ENCODE data around the gene DHX29. TPM values are rescaled to one million over a fixed set of nuclear protein-coding genes. Genes with fewer than 3 reads are reported as not detected.

The DHX29 gene
- total and polyA plus RNA-seq, 2 experiments from 2014 or later = 17.2 to 40.4 TPM

DNA sequence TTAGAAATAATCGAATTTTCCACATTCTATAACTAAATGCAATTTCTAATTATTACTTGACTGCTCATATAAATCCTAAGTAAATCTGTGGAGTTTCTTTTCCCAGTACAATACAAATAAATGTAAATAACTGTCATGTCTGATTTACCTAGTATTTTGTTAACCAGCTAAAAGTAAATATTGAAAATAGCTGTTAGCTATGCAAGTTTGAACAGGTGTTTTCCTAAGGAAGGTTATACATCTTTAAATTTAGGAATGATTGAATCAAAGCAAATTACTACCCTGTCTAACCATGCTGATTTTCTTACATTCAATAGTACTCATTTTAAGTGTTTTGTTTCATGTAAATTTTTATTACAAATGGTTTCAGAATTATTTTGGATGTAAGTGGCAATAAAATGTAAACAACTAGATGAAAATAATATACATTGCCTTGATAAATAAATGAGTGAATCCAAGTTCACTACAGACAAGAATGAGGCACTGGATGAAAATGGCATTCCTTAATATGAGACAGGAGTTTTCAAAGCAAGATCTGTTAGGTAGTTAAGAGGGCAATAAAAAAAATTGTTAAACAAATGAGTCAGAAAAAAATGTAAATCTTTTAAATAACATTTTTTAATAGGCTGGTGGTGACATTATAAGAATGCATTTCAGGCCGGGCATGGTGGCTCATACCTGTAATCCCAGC is 96.2 kb downstream of the DHX29 start:
- Histone ChIP-seq H3K36me3 (no peaks in the 10 kb centered on the region), H3K4me3 (no peak overlapping the region), H3K27me3 (peaks cover 27% of the 10 kb centered on the region), H3K27ac (no peak overlapping the region), H3K4me1 (ENCODE audit: low read depth) (no peaks in the 10 kb centered on the region), H3K9me3 (ENCODE audit: low read depth) (no peaks in the 10 kb centered on the region)
- TF ChIP-seq, protein P1, sequence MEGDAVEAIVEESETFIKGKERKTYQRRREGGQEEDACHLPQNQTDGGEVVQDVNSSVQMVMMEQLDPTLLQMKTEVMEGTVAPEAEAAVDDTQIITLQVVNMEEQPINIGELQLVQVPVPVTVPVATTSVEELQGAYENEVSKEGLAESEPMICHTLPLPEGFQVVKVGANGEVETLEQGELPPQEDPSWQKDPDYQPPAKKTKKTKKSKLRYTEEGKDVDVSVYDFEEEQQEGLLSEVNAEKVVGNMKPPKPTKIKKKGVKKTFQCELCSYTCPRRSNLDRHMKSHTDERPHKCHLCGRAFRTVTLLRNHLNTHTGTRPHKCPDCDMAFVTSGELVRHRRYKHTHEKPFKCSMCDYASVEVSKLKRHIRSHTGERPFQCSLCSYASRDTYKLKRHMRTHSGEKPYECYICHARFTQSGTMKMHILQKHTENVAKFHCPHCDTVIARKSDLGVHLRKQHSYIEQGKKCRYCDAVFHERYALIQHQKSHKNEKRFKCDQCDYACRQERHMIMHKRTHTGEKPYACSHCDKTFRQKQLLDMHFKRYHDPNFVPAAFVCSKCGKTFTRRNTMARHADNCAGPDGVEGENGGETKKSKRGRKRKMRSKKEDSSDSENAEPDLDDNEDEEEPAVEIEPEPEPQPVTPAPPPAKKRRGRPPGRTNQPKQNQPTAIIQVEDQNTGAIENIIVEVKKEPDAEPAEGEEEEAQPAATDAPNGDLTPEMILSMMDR (IDR thresholded peaks at IDR 0.05; ENCODE audit: low read depth, low read length) = no peak
- no peak for DNase-seq (ENCODE audit: low read depth in 1 of 2, low spot score in 1 of 2)

Other genes with a start within 250 kb of the DHX29 start
- not detected in 2 replicates for gene GZMA, start 205.0 kb downstream of the DHX29 start, total RNA-seq
- gene GZMA, start 205.0 kb downstream of the DHX29 start, polyA plus RNA-seq = not detected in 2 replicates
- 44.5 and 57.1 TPM in 2 replicates for gene GPX8, start 147.5 kb downstream of the DHX29 start, total RNA-seq
- gene GPX8, start 147.5 kb downstream of the DHX29 start, polyA plus RNA-seq = 68.5 and 71.1 TPM in 2 replicates
- 0.32 and 0.45 TPM in 2 replicates for gene CDC20B, start 134.5 kb downstream of the DHX29 start, total RNA-seq
- 0.39 and 0.89 TPM in 2 replicates for gene CDC20B, start 134.5 kb downstream of the DHX29 start, polyA plus RNA-seq
- gene MCIDAS, start 80.4 kb downstream of the DHX29 start, total RNA-seq = not detected in 2 replicates
- 0.49 TPM in 1 of 2 replicates, not detected in the other for gene MCIDAS, start 80.4 kb downstream of the DHX29 start, polyA plus RNA-seq
- gene CCNO, start 74.1 kb downstream of the DHX29 start, total RNA-seq = 0.14 and 0.51 TPM in 2 replicates
- 0.12 and 0.72 TPM in 2 replicates for gene CCNO, start 74.1 kb downstream of the DHX29 start, polyA plus RNA-seq
- gene MTREX, start 295 bp upstream of the DHX29 start, total RNA-seq = 43.9 and 65.2 TPM in 2 replicates
- 32.8 and 45.3 TPM in 2 replicates for gene MTREX, start 295 bp upstream of the DHX29 start, polyA plus RNA-seq
- gene PLPP1, start 227.3 kb upstream of the DHX29 start, total RNA-seq = 48.4 and 68.4 TPM in 2 replicates
- gene PLPP1, start 227.3 kb upstream of the DHX29 start, polyA plus RNA-seq = 37.5 and 50.5 TPM in 2 replicates